ENCODE data around the gene FLT3.

- no peak for TF ChIP-seq CTCF (IDR thresholded peaks at IDR 0.05)
- no peak for TF ChIP-seq POLR2A (IDR thresholded peaks at IDR 0.05)
Observed at GRCh38 chr13:28097503-28097902, 2.9 kb downstream of the FLT3 start.
